SK-N-SH treated with all-trans-retinoic acid at 6 μM for 48 hours (cell line): Measurements from ENCODE around the gene TOR1AIP1.

Experiments
- ARNTL ChIP-seq: fragments of 450-650 bp; formaldehyde crosslinking; IDR thresholded peaks from 2 replicates; pipeline ENCODE4 v1.5.0; 2020; ENCODE audit warnings: low read depth, mild to moderate bottlenecking, moderate library complexity, borderline replicate concordance
- ESRRG ChIP-seq: fragments of 250-450 bp; sonication (Bioruptor Pico); IDR thresholded peaks from 2 replicates; pipeline ENCODE4 v1.6.1; 2021; ENCODE audit warnings: mild to moderate bottlenecking
- ISL1 ChIP-seq: fragments of 250-450 bp; sonication (Bioruptor Pico); IDR thresholded peaks from 2 replicates; pipeline ENCODE4 v2.1.2; 2022; ENCODE audit warnings: mild to moderate bottlenecking, moderate library complexity
- OSR1 ChIP-seq: fragments of 250-450 bp; sonication (Bioruptor Pico); IDR thresholded peaks from 2 replicates; pipeline ENCODE4 v1.8.0; 2022; ENCODE audit warnings: moderate library complexity, mild to moderate bottlenecking, inconsistent platforms
- SNAI2 ChIP-seq: fragments of 250-450 bp; sonication (Bioruptor Pico); IDR thresholded peaks from 2 replicates; pipeline ENCODE4 v1.5.0; 2020; ENCODE audit warnings: mild to moderate bottlenecking, moderate library complexity
- ZC3H10 ChIP-seq: fragments of 250-450 bp; sonication (Bioruptor Pico); IDR thresholded peaks from 2 replicates; pipeline ENCODE4 v1.5.1; 2021; ENCODE audit warnings: mild to moderate bottlenecking, moderate library complexity
- ZFP30 ChIP-seq: fragments of 450-650 bp; formaldehyde crosslinking; IDR thresholded peaks from 2 replicates; pipeline ENCODE4 v1.5.0; 2022; ENCODE audit warnings: mild to moderate bottlenecking, moderate library complexity
- TF ChIP-seq, protein P1 (sequence below): fragments of 250-450 bp; sonication (Bioruptor Pico); IDR thresholded peaks from 2 replicates; pipeline ENCODE4 v1.8.0; 2021; ENCODE audit warnings: low read depth, mild to moderate bottlenecking, moderate library complexity, borderline replicate concordance
- TF ChIP-seq, protein P2 (sequence below): fragments of 250-450 bp; sonication (Bioruptor Pico); IDR thresholded peaks from 2 replicates; pipeline ENCODE4 v1.5.0; 2020; ENCODE audit warnings: mild to moderate bottlenecking, moderate library complexity
- TF ChIP-seq, protein P3 (sequence below): fragments of 250-450 bp; sonication (Bioruptor Pico); IDR thresholded peaks from 2 replicates; pipeline ENCODE4 v1.8.0; 2020; ENCODE audit warnings: mild to moderate bottlenecking, moderate library complexity, borderline replicate concordance
- TF ChIP-seq, protein P4 (sequence below): fragments of 250-450 bp; sonication (Bioruptor Pico); IDR thresholded peaks from 2 replicates; pipeline ENCODE4 v1.5.1; 2021; ENCODE audit warnings: mild to moderate bottlenecking, moderate library complexity

DNA sequence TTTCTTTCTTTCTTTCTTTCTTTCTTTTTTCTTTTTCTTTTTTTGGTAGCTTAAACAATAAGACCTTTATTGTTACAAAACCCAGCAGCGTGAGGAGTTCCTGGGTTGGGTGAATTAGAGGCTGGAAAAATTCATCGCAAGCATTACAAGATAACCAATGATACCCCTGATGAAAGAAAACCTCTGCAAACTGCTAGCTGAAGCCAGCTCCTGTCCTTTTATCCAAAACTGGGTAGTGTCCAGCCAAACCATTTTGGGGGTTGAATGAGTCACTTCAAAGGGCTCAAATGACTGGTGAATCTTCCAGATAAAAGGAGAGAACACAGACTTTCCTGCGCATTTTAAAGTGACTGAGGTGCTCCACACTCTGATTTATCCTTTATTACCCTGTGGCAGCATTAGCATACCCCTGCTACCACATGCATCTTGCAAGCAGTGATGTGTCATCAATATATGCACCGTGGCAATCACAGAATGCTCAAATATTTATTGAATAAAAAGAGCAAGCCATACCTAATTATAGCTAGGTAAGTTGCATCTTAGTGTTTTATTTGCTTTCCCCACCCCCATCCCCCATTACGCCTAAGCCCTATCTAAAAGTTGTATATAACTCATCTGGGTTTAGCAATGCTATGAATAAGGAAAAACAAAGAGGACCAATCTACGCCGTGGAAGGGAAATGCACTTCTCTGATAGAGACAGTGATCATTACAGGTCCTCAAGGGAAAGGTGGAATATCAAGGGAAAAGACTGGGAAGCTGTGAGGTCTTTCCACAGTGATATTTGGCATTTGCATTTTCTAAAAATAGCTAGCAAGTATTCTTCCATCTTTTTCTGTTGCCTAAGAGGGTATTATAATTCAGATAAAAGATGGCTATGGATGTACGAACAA is 40.1 kb downstream of the TOR1AIP1 start:
- TF ChIP-seq ISL1 (CRISPR knock-in tag) (no peak), ARNTL (no peak), SNAI2 (no peak), ZFP30 (no peak), ZC3H10 (CRISPR knock-in tag) (no peak), ESRRG (no peak), OSR1 (CRISPR knock-in tag) (no peak)
- TF ChIP-seq, protein P1, sequence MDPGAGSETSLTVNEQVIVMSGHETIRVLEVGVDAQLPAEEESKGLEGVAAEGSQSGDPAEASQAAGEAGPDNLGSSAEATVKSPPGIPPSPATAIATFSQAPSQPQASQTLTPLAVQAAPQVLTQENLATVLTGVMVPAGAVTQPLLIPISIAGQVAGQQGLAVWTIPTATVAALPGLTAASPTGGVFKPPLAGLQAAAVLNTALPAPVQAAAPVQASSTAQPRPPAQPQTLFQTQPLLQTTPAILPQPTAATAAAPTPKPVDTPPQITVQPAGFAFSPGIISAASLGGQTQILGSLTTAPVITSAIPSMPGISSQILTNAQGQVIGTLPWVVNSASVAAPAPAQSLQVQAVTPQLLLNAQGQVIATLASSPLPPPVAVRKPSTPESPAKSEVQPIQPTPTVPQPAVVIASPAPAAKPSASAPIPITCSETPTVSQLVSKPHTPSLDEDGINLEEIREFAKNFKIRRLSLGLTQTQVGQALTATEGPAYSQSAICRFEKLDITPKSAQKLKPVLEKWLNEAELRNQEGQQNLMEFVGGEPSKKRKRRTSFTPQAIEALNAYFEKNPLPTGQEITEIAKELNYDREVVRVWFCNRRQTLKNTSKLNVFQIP (CRISPR knock-in tag): no peak
- TF ChIP-seq, protein P2, sequence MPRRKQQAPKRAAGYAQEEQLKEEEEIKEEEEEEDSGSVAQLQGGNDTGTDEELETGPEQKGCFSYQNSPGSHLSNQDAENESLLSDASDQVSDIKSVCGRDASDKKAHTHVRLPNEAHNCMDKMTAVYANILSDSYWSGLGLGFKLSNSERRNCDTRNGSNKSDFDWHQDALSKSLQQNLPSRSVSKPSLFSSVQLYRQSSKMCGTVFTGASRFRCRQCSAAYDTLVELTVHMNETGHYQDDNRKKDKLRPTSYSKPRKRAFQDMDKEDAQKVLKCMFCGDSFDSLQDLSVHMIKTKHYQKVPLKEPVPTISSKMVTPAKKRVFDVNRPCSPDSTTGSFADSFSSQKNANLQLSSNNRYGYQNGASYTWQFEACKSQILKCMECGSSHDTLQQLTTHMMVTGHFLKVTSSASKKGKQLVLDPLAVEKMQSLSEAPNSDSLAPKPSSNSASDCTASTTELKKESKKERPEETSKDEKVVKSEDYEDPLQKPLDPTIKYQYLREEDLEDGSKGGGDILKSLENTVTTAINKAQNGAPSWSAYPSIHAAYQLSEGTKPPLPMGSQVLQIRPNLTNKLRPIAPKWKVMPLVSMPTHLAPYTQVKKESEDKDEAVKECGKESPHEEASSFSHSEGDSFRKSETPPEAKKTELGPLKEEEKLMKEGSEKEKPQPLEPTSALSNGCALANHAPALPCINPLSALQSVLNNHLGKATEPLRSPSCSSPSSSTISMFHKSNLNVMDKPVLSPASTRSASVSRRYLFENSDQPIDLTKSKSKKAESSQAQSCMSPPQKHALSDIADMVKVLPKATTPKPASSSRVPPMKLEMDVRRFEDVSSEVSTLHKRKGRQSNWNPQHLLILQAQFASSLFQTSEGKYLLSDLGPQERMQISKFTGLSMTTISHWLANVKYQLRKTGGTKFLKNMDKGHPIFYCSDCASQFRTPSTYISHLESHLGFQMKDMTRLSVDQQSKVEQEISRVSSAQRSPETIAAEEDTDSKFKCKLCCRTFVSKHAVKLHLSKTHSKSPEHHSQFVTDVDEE: no peak
- TF ChIP-seq, protein P3, sequence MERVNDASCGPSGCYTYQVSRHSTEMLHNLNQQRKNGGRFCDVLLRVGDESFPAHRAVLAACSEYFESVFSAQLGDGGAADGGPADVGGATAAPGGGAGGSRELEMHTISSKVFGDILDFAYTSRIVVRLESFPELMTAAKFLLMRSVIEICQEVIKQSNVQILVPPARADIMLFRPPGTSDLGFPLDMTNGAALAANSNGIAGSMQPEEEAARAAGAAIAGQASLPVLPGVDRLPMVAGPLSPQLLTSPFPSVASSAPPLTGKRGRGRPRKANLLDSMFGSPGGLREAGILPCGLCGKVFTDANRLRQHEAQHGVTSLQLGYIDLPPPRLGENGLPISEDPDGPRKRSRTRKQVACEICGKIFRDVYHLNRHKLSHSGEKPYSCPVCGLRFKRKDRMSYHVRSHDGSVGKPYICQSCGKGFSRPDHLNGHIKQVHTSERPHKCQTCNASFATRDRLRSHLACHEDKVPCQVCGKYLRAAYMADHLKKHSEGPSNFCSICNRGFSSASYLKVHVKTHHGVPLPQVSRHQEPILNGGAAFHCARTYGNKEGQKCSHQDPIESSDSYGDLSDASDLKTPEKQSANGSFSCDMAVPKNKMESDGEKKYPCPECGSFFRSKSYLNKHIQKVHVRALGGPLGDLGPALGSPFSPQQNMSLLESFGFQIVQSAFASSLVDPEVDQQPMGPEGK (CRISPR knock-in tag): no peak
- TF ChIP-seq, protein P4, sequence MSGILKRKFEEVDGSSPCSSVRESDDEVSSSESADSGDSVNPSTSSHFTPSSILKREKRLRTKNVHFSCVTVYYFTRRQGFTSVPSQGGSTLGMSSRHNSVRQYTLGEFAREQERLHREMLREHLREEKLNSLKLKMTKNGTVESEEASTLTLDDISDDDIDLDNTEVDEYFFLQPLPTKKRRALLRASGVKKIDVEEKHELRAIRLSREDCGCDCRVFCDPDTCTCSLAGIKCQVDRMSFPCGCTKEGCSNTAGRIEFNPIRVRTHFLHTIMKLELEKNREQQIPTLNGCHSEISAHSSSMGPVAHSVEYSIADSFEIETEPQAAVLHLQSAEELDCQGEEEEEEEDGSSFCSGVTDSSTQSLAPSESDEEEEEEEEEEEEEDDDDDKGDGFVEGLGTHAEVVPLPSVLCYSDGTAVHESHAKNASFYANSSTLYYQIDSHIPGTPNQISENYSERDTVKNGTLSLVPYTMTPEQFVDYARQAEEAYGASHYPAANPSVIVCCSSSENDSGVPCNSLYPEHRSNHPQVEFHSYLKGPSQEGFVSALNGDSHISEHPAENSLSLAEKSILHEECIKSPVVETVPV (CRISPR knock-in tag): no peak
